ENCODE measurements around the gene RNF150. TPM values are rescaled to one million over a fixed set of nuclear protein-coding genes. Genes with fewer than 3 reads are reported as not detected.

RNF150 gene
- total and polyA plus RNA-seq, 2 of the 8 experiments (the other 6 are each of a cell fraction or from before 2014, with no cell fraction given), result 3.4 to 4.8 TPM

- no peak overlapping the region for H2AK5ac ChIP-seq (ENCODE audit: low read depth, low read length)
- no peak overlapping the region for H2BK12ac ChIP-seq (ENCODE audit: low read depth, low read length)
- H3K56ac ChIP-seq (replicated peaks; ENCODE audit: insufficient read length, low read depth, low read length), result no peak overlapping the region
- POLR2A ChIA-PET (ENCODE audit: partially characterized antibody), result no interaction called here
- H3K23ac ChIP-seq (ENCODE audit: insufficient read length), result no peak overlapping the region
- no peak overlapping the region for H3K18ac ChIP-seq (ENCODE audit: extremely low read depth, low read length)
- no peak overlapping the region for H2AFZ ChIP-seq (ENCODE audit: low read length)
- no peak overlapping the region for H4K5ac ChIP-seq (ENCODE audit: insufficient read length, low read depth, low read length)
- 90% methylated on average over 4 of the region's 4 CpGs; no CpG with 5 or more reads in 1 of the 2 experiments for WGBS, 2 experiments (ENCODE audit: extremely low coverage in 1 of 2, insufficient coverage in 1 of 2, insufficient read length in 1 of 2, insufficient replicate concordance in 2 of 2, low coverage in 1 of 2, low lambda C conversion rate in 2 of 2, missing lambda C conversion rate in 1 of 2)
- no peak overlapping the region for H3K14ac ChIP-seq (ENCODE audit: insufficient read length)
- TF ChIP-seq NANOG (IDR thresholded peaks at IDR 0.05; ENCODE audit: insufficient read depth, low read depth, low read length, poor library complexity, severe bottlenecking) (no peak), POLR2AphosphoS5 (IDR thresholded peaks at IDR 0.05; ENCODE audit: low read depth, low read length) (no peak), CBX5 (IDR thresholded peaks at IDR 0.05; ENCODE audit: low read depth, low read length) (no peak), SUZ12 (IDR thresholded peaks at IDR 0.05; ENCODE audit: low read length) (no peak)
- DNase-seq (ENCODE audit: low read depth in 1 of 2, low spot score in 2 of 2), result no peak
- no peaks in the 10 kb centered on the region for H3K27me3 ChIP-seq (replicated peaks in 1 of 4; ENCODE audit: control insufficient read depth in 3 of 4, extremely low read depth in 1 of 4, insufficient read depth in 3 of 4, low read length in 3 of 4)
- no peaks in the 10 kb centered on the region for H3K9me3 ChIP-seq (ENCODE audit: insufficient read depth in 2 of 2, low read depth in 1 of 2, low read length in 1 of 2)
- H3K36me3 ChIP-seq (ENCODE audit: control insufficient read depth in 2 of 4, insufficient read depth in 4 of 4, low read length in 3 of 4), result no peaks in the 10 kb centered on the region
- no peaks in the 10 kb centered on the region for H3K23me2 ChIP-seq (ENCODE audit: low read depth, low read length)
- no peak overlapping the region for H3K4me3 ChIP-seq (ENCODE audit: extremely low read depth in 1 of 4, insufficient read depth in 2 of 4, low read depth in 3 of 4, low read length in 4 of 4)
- H4K8ac ChIP-seq (ENCODE audit: extremely low read depth, insufficient read depth, low read length), result no peak overlapping the region
- H2BK20ac ChIP-seq (ENCODE audit: low read length), result no peak overlapping the region
- CTCF ChIA-PET (ENCODE audit: partially characterized antibody), result interaction anchor here (0.9 to 1.9 kb wide), 5 partner anchors 11 to 259 kb away, joined by 3 to 5 read pairs (median 4); no protein-coding TSS in a partner anchor
- no peak overlapping the region for H2BK15ac ChIP-seq (ENCODE audit: low read length)
- no peak for FAIRE-seq
- H3K27ac ChIP-seq (ENCODE audit: low read depth, low read length), result no peak overlapping the region
- H3K79me2 ChIP-seq (ENCODE audit: control insufficient read depth in 1 of 2, insufficient read depth in 2 of 2, low read length in 2 of 2), result no peaks in the 10 kb centered on the region
- no peak overlapping the region for H3K4ac ChIP-seq (replicated peaks; ENCODE audit: insufficient read length, low read depth, low read length)
- H3K9ac ChIP-seq (replicated peaks in 1 of 4; ENCODE audit: extremely low read depth in 1 of 4, low read depth in 3 of 4, low read length in 3 of 4), result no peak overlapping the region
- no peaks in the 10 kb centered on the region for H3K4me1 ChIP-seq (replicated peaks in 1 of 4; ENCODE audit: control insufficient read depth in 3 of 4, insufficient read depth in 4 of 4, low read length in 3 of 4)
- no peaks in the 10 kb centered on the region for H4K20me1 ChIP-seq (replicated peaks in 1 of 2; ENCODE audit: control insufficient read depth in 1 of 2, insufficient read depth in 2 of 2, low read length in 2 of 2)
- H4K91ac ChIP-seq (replicated peaks; ENCODE audit: insufficient read length, low read length), result no peak overlapping the region
- no peak overlapping the region for H3K4me2 ChIP-seq (ENCODE audit: insufficient read depth in 1 of 2, low read depth in 2 of 2, low read length in 2 of 2)
- H2BK5ac ChIP-seq (ENCODE audit: low read depth, low read length), result no peak overlapping the region
- no peaks in the 10 kb centered on the region for H3K79me1 ChIP-seq (ENCODE audit: low read depth, low read length)
- H2BK120ac ChIP-seq (replicated peaks; ENCODE audit: low read depth, low read length), result no peak overlapping the region
Observed at GRCh38 chr4:140839888-140840790, 293.1 kb downstream of the RNF150 start.

All from H1 (cell line).